Loucy (cell line): Measurements from ENCODE around the gene OR4L1.

Experiments used
- H2AFZ ChIP-seq: fragments of 200-600 bp; sonication (generic); 2 replicates; pipeline ENCODE4 v1.6.0; 2016; ENCODE audit warnings: antibody characterized with exemption, mild to moderate bottlenecking, low read length, moderate library complexity
- H3F3A ChIP-seq: fragments of 200-600 bp; 2 replicates; pipeline ENCODE4 v1.6.0; 2016; ENCODE audit warnings: antibody characterized with exemption, low read depth, mild to moderate bottlenecking
- H3K27me3 ChIP-seq: fragments of 200-600 bp; sonication (generic); 2 replicates; pipeline ENCODE4 v1.6.1; 2014; ENCODE audit warnings: low read length, mild to moderate bottlenecking; ENCODE audit not compliant: insufficient read depth, poor library complexity, severe bottlenecking
- H3K36me3 ChIP-seq: fragments of 200-600 bp; sonication (generic); 2 replicates; pipeline ENCODE4 v1.6.1; 2016; ENCODE audit warnings: low read length; ENCODE audit not compliant: insufficient read depth
- H3K4me1 ChIP-seq: fragments of 200-600 bp; sonication (generic); 2 replicates; pipeline ENCODE4 v1.5.1; 2014; ENCODE audit warnings: low read length, mild to moderate bottlenecking; ENCODE audit not compliant: insufficient read depth, poor library complexity, severe bottlenecking
- H3K4me2 ChIP-seq: fragments of 200-600 bp; sonication (generic); 2 replicates; pipeline ENCODE4 v1.6.0; 2014; ENCODE audit warnings: antibody characterized with exemption, low read length, low read depth, mild to moderate bottlenecking; ENCODE audit not compliant: poor library complexity, severe bottlenecking
- H3K4me3 ChIP-seq: fragments of 200-600 bp; sonication (generic); 2 replicates; pipeline ENCODE4 v1.5.1; 2014; ENCODE audit warnings: low read length, mild to moderate bottlenecking, mixed read lengths; ENCODE audit not compliant: poor library complexity, severe bottlenecking
- H3K79me2 ChIP-seq: fragments of 200-600 bp; sonication (generic); 2 replicates; pipeline ENCODE4 v1.6.1; 2014; ENCODE audit warnings: low read length; ENCODE audit not compliant: insufficient read depth
- H3K9ac ChIP-seq: fragments of 200-600 bp; sonication (generic); 2 replicates; pipeline ENCODE4 v1.6.0; 2014; ENCODE audit warnings: mild to moderate bottlenecking, low read depth, low read length, moderate library complexity; ENCODE audit not compliant: poor library complexity, severe bottlenecking
- H3K9me2 ChIP-seq: fragments of 200-600 bp; sonication (generic); replicated peaks from 2 replicates; pipeline ENCODE4 v1.6.1; 2016; ENCODE audit warnings: low read depth, low read length, mixed read lengths
- H3K9me3 ChIP-seq: fragments of 200-600 bp; sonication (generic); 2 replicates; pipeline ENCODE4 v1.6.1; 2014; ENCODE audit warnings: mild to moderate bottlenecking, antibody characterized with exemption, low read length, low read depth; ENCODE audit not compliant: insufficient read depth
- H4K20me1 ChIP-seq: fragments of 200-600 bp; sonication (generic); 2 replicates; pipeline ENCODE4 v1.6.0; 2014; ENCODE audit warnings: antibody characterized with exemption, low read length, mild to moderate bottlenecking; ENCODE audit not compliant: insufficient read depth, poor library complexity, severe bottlenecking
- CTCF ChIP-seq: fragments of 200-600 bp; sonication (generic); conservative IDR thresholded peaks from 2 replicates; pipeline ENCODE4 v1.5.1; 2014; ENCODE audit warnings: mild to moderate bottlenecking, antibody characterized with exemption, low read length
- EZH2phosphoT487 ChIP-seq: fragments of 200-600 bp; IDR thresholded peaks from 2 replicates; pipeline ENCODE4 v1.6.1; 2018; ENCODE audit warnings: antibody characterized with exemption, mild to moderate bottlenecking, moderate library complexity, borderline replicate concordance

The OR4L1 gene

DNA sequence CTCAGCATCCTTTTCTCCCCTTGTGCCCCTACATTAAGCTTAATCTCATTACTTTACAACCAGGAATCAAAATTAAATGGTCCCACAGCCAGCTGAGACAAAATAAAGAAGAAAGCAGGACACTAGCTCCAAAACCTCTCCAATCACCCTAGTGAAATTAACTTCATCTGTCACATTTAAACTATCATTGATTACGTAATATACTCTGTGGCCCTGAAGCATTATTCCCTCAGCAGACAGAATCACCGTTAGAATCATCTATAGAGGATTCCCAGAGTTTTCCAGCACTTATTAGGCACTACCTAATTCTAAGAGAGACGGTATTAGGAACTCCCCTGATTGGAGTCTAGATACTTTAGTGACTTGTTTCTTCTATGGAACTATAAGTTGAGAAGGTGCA is 50.6 kb downstream of the OR4L1 start, which contains the start of gene OR4K17:
OR4K17 (plus strand) TSS at position 302 of the 400 bp plus-strand sequence. CDS start 6,761 bp downstream, outside the sequence.
- no peaks in the 10 kb centered on the region for H3K9me2 ChIP-seq
- H3K36me3 ChIP-seq: no peaks in the 10 kb centered on the region
- H3K4me1 ChIP-seq: no peaks in the 10 kb centered on the region
- H3K79me2 ChIP-seq: no peaks in the 10 kb centered on the region
- H3K9me3 ChIP-seq: no peaks in the 10 kb centered on the region
- TF ChIP-seq CTCF (no peak), EZH2phosphoT487 (no peak)
- no peak within 1 kb of the TSS for H3K4me2 ChIP-seq
- H3K4me3 ChIP-seq: no peak within 1 kb of the TSS
- no peak within 1 kb of the TSS for H3K9ac ChIP-seq
- H3K27me3 ChIP-seq: no peaks in the 10 kb centered on the region
- H2AFZ ChIP-seq: no peak within 1 kb of the TSS
- H4K20me1 ChIP-seq: no peaks in the 10 kb centered on the region
- H3F3A ChIP-seq: no peaks in the 10 kb centered on the region
